H1 (cell line): ENCODE data around the gene CRYBG1. TPM values are rescaled to one million over a fixed set of nuclear protein-coding genes. Genes with fewer than 3 reads are reported as not detected.

Experiments used
- CHD2 ChIP-seq: IDR thresholded peaks from 2 replicates; pipeline ENCODE4 v1.6.1; 2012; ENCODE audit warnings: low read length, improper control_type of control experiment
- TCF12 ChIP-seq: IDR thresholded peaks from 2 replicates; pipeline ENCODE4 v1.6.1; 2011; ENCODE audit warnings: low read depth, mild to moderate bottlenecking, low read length
- polyA plus RNA-seq, 7 experiments: library from polyadenylated mRNA; depleted of rRNA in 3 of 7; stranded (reverse) in 5 of 7; unstranded in 2 of 7; fragments of >200 nt in 5 of 7; fragments of 200-250 nt in 2 of 7; gene quantifications; 1 replicate in 5 of 7; 2 replicates in 1 of 7; 4 replicates in 1 of 7; pipeline versions ENCODE4 v1.2.1 to v1.2.3, GENCODE V29; 2011 to 2013; ENCODE audit warnings: missing spikeins in 2 of 7, mixed read lengths in 2 of 7
- total RNA-seq: library from RNA; stranded (reverse); fragmentation: NEBNext Ultra II Directional; extraction: Animal tissue kit (Norgen Biotek cat#: 25700); gene quantifications from 2 replicates; pipeline ENCODE4 v1.2.1, GENCODE V29; 2021

The CRYBG1 gene
- total and polyA plus RNA-seq, 2 of the 8 experiments (the other 6 are each of a cell fraction or from before 2014, with no cell fraction given), result 2.2 to 11.6 TPM

- TF ChIP-seq TCF12 (no peak), CHD2 (no peak)
Observed at GRCh38 chr6:106458021-106458986, 97.8 kb downstream of the CRYBG1 start (continued).
